HL-60 (cell line): ENCODE measurements around the gene STIP1.

ENCODE experiments used
- GABPA ChIP-seq: IDR thresholded peaks from 2 replicates; pipeline ENCODE4 v1.6.1; 2012; ENCODE audit warnings: low read depth
- TF ChIP-seq, protein P1 (sequence below): IDR thresholded peaks from one replicate; pipeline ENCODE4 v1.5.1; 2011; ENCODE audit warnings: low read length, control low read depth, inconsistent platforms; ENCODE audit not compliant: insufficient read depth
- TF ChIP-seq, protein P2 (sequence below): IDR thresholded peaks from 2 replicates; pipeline ENCODE4 v1.6.1; 2012; ENCODE audit warnings: low read depth; ENCODE audit not compliant: insufficient replicate concordance

DNA sequence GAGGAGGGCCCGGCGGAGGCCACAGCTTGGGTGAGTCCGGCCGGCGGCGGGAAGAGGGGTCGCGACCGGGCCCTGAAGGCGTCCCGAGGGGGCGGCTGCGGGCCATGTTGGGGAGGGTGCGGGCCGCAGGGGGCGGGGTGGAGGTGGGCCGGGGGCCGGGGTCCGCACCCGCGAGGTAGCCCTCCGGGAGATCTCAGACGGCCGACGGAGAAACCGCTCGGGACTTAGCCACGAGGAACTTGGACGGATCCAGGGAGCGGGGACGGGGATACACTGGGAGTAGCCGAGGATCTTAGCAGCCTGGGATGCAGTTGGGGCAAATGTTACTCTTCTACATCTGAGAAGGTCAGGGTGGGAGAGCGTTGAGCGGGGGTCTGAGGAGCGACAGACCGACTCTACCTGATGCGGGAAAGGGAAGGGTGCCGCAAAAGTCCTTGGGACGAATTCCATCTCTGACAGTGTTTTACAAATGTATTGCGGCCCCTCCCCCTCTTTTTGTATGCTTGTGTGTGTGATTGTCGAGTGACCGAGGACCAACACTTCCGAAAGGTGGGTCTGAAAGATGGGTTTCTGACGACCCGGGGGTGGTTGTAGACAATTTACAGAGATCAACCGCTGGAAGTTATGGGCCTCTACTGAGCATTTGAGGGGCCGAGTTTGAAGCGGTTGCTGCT is 658 bp downstream of the STIP1 start:
- TF ChIP-seq, protein P1, sequence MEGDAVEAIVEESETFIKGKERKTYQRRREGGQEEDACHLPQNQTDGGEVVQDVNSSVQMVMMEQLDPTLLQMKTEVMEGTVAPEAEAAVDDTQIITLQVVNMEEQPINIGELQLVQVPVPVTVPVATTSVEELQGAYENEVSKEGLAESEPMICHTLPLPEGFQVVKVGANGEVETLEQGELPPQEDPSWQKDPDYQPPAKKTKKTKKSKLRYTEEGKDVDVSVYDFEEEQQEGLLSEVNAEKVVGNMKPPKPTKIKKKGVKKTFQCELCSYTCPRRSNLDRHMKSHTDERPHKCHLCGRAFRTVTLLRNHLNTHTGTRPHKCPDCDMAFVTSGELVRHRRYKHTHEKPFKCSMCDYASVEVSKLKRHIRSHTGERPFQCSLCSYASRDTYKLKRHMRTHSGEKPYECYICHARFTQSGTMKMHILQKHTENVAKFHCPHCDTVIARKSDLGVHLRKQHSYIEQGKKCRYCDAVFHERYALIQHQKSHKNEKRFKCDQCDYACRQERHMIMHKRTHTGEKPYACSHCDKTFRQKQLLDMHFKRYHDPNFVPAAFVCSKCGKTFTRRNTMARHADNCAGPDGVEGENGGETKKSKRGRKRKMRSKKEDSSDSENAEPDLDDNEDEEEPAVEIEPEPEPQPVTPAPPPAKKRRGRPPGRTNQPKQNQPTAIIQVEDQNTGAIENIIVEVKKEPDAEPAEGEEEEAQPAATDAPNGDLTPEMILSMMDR = no peak
- TF ChIP-seq GABPA = no peak
- TF ChIP-seq, protein P2, sequence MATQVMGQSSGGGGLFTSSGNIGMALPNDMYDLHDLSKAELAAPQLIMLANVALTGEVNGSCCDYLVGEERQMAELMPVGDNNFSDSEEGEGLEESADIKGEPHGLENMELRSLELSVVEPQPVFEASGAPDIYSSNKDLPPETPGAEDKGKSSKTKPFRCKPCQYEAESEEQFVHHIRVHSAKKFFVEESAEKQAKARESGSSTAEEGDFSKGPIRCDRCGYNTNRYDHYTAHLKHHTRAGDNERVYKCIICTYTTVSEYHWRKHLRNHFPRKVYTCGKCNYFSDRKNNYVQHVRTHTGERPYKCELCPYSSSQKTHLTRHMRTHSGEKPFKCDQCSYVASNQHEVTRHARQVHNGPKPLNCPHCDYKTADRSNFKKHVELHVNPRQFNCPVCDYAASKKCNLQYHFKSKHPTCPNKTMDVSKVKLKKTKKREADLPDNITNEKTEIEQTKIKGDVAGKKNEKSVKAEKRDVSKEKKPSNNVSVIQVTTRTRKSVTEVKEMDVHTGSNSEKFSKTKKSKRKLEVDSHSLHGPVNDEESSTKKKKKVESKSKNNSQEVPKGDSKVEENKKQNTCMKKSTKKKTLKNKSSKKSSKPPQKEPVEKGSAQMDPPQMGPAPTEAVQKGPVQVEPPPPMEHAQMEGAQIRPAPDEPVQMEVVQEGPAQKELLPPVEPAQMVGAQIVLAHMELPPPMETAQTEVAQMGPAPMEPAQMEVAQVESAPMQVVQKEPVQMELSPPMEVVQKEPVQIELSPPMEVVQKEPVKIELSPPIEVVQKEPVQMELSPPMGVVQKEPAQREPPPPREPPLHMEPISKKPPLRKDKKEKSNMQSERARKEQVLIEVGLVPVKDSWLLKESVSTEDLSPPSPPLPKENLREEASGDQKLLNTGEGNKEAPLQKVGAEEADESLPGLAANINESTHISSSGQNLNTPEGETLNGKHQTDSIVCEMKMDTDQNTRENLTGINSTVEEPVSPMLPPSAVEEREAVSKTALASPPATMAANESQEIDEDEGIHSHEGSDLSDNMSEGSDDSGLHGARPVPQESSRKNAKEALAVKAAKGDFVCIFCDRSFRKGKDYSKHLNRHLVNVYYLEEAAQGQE = no peak
